Hippocampal formation (tissue), 2 donors: Measurements from ENCODE around the gene DYRK1B.
A peak's percentile ranks its signal among the peaks of the same experiment; 100 is the strongest.

Source experiments
- DNase-seq, 2 donors: peaks; one replicate each; lab custom pipeline; 2025; lab: John Stamatoyannopoulos, UW

Gene DYRK1B

DNA sequence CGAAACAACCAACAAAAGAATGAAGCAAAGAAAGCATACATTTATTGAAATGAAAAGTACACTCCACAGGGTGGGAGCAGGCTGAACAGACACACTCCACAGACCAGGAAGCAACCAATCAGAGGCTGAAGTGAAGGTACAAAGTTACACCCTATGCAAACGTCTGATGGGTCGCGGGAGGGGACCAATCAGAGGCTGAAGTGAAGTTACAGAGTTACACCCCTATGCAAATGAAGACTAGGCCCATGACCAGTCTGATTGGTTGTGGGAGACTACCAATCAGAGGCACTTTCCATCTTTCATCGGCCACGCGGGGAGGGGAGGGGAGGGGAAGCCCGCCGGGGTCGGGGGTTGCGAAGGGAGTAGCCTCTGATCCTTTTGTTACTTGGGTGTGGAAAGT lies 24.6 kb upstream of the DYRK1B start:
- no peak for DNase-seq

DNA sequence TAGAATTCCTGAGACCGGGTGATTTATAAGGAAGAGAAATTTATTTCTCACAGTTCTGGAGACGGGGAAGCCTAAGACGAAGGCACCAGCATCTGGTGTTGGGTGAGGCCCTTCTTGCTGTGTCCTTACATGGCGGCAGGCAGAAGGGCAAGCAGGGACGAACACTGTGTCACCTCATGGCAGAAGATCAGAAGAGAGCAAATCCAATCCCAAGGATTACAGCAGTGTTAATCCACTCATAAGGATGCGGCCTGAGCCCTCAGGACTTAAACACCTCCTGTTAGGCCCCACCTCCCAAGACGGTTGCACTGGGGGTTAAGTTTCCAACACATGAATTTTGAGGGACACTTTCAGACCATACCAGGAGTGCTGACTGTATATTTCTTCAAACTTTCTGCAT lies 18.9 kb upstream of the DYRK1B start:
- no peak for DNase-seq

DNA sequence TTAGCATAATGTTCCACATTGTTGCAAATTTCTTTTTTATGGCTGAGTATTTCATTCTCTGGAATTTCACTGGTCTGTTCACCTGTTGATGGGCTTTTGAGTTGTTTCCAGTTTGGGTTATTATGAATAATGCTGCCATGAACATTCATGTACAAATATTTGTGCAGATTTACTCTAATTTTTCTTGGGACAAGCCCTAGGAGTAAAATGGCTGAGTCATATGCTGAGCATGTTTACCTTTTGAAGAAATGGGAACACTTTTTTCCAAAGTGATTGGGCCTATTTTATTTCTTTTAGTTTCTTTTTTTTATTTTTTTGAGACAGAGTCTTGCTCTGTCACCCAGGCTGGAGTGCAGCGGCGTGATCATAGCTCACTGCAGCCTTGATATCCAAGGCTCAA lies 16.9 kb upstream of the DYRK1B start:
- no peak for DNase-seq

DNA sequence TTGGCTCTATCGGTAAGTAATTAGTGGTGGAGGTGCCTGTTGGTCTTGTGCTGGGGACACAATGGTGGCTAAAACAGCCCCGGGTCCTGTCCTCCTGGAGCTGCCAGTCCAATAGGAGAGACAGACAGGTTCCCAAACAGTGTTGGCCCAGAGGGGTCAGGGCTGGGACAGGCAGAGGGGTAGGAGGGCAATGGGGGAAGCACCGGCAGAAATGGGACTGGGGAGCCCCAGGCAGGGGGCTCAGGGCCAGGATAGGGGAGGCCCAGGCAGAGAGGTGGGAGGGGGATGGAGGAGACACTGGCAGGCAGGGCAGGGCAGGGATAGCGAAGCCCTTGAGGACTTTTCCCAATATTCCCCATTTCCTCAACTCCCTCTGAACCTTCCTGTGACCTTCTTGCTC lies 14.4 kb upstream of the DYRK1B start:
- no peak for DNase-seq

DNA sequence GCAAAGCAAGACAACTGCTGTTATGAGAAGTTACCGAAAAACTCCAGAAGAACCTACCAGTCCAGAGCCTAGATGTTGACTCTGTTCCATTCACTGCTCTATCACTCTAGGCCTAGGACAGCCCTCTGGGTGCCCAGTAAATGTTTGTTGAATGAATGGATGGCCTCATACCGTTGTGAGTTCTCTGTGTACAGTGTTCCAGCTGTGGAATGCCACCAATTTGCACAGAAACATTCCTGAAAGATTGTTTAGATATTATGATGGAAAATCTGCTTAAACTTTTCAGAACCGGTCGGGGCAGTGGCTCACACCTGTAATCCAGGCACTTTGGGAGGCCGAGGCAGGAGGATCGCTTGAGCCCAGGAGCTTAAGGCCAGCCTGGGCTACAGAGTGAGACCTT lies 13.6 kb upstream of the DYRK1B start:
- DNase-seq = no peak

DNA sequence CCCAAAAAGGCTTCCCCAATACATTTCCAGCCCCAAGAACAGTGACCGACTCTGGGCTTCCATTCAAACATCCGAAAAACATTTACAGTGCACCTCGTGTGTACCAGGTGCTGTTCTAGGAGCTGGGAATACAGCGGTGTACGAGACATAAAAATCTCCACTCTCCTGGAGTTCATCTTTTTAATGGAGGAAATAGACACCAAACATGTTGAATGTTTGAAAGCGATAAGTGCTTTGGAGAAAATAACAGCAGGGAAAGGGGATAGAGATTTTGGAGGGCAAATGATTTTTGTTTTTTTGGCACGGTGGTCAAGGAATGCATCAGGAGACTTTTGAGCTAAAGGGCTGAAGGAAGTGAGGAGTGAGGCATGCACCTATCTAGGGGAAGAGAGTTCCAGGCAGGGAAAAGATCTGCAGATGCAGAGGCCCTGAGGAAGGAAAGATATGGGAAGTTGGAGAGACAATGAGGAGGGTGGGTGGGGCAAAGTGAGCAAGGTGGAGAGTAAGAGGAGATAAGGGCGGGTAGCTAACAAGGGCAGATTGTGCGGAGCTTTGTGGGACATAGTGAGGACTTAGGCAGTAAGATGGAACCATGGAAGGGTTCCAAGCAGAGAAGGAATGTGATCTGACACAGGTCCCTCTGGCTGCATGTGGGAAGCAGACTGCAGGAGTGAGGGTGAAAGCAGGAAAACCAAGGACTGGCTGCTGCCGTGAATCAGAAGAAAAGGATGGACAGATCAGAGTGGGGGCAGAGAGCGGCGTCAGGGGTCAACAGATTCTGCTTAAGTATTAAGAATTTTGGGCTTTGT lies 12.9 kb upstream of the DYRK1B start:
- no peak for DNase-seq

DNA sequence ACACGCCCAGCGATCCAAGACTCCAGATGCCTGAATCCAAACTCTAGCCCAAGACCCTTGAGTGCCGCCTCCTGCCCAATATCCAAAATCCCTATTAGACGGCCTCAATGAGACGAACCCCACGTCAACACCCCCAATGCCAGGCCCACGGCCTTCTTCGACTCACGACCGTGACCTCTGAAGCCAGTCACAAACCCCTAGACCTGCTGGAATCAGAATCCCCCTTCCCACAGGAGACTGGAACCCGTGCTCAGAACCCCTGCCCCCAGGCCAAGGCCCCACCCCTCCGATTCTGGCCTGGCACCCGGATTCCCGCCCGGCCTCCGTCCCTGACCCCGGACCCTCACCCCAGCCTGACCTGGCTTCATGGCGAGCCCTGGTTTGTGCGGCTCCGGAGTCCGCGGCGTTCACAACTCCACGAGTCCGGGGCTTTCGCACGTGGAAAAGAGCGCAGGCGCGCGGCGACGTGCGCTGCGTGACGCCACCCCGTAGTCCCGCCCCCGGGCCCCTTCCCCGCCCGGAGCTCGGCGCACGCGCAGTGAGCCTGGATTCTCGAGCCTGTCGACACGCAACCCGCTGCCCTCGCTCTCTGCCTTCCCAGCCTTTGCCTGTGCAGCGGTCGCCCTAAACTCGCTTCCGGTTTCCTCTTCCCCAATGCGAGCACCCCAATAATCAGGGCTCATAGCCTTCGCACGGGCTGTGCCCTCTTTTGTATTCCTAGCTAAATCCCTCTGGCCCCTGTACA lies 12.1 kb upstream of the DYRK1B start, which contains the start of gene FBL:
Gene FBL, minus strand, starts transcription at position 447 of the 745 bp plus-strand sequence. Its CDS starts 79 bp downstream, at position 368.
- peak; percentile 89 to 90 for DNase-seq

DNA sequence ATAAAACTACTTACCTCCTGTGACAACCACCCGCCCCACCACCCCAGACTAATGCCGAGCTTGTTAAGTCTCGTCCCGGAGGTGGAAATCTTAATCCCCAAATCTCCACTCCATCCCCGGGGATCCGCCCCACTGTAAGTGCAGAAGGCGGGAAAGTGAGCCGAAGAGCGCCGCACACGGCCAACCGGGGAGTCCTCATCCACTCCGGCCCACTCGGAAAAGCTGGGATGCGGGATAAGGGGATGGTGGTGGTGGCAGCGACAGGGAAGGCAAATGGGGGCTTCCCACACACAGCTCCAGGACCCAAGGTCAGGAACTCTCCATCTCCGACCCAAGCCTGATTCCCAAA lies 11.6 kb upstream of the DYRK1B start:
- DNase-seq = no peak

DNA sequence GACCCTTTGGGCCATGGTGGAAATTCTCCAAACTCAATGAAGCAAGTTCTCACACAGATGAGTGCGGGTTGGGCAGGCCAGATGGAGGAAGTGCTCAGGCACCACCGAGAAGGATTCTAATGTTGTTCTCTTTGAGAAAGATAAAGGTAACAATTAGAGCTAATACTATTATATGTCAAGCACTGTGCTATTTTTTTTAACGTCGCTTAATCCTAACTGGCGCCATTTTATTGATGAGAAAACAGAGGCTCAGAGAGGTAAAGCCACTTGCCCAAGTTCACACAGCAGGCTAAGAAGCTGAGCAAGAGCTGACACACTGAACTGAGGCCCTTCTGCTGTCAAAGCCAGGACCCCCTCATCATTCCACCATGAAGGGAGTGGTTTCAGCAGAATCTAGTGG lies 11.2 kb upstream of the DYRK1B start:
- no peak for DNase-seq

DNA sequence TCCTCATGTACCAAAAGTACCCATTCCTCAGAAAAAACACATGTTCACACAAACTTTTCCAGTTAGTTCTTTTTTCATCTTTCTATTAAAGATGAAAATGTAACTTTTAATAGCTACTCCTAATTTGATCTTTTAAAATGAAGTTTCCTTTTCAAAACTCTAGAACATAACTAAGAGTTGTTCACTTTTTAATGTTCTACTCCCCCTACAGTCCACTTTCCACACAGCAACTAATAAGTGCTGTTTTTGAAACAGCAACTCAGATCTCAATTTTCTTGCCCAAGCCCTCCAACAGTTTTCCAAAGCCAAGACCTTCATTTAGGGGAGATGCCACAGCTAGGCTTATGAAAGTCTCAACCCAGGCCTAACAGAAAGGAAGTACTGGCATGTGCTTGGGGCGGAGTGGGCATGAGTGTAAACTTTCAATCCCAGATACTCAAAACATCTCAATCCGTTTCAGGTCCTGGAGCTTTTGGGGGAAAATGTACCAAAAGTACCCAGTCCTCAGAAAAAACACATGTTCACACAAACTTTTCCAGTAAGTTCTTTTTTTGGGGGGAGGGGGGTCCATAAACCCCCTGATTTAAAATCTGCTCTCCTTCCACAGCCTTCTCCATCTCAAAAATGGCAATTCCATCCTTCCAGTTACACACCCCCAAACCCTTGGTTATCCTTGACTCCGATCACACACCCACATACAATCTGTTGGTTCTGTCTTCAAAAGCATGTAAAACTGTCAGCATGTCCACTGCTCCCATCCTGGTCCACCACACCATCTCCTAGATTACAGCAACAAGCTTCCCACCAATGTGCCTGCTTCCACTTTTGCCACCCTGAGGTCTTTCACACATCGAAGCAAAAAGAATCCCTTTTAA lies 10.2 kb upstream of the DYRK1B start:
- peak in 1 of 2 donors; percentile 19 for DNase-seq

DNA sequence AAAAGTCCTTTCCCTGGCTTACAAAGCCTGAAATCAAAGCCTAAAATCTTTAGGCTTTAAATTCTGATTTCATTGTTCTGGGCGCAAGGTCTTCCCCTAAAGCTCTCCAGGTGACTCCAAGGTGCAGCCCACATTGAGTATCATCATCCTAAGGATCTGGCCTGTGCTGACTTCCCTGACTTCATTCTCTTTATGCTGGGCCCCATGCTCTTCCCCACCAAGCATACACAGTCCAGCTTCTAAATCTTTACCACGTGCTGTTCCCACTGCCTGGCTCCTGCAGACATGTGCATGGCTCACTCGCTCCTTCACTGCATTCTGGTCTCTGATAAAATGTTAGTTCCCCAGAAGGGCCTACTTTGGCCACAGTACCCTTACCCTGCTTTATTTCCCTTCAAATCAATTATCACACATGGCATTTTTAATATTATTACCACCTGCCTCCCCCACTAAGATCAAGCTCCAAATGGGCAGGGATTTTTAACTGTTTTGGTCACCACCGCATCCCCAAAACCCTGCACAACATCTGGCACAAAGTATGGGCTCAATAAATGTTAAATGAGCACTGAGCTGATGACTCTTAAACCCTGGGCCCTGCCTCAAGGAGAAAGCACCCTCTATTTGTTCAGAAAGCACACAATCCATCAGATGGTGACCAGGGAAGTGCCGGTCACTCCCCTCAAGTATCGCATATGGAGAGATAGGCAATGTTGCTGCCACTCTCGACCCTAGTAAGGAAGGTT lies 8.9 kb upstream of the DYRK1B start:
- DNase-seq = no peak

DNA sequence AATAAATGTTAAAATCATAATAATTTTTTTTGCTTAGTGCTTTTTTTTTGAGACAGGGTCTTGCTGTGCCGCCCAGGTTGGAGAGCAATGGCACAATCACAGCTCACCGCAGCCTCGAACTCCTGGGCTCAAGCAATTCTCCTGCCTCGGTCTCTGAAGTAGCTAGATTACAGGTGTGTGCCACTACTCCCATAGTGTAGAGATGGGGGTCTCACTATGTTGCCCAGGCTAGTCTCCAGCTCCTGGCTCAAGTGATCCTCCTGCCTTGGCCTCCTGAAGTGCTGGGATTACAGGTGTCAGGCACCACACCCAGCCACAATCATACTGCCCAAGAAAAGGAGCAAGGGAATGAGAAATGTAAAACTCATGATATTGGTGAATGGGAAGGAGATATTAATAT lies 7.1 kb upstream of the DYRK1B start:
- DNase-seq = no peak

DNA sequence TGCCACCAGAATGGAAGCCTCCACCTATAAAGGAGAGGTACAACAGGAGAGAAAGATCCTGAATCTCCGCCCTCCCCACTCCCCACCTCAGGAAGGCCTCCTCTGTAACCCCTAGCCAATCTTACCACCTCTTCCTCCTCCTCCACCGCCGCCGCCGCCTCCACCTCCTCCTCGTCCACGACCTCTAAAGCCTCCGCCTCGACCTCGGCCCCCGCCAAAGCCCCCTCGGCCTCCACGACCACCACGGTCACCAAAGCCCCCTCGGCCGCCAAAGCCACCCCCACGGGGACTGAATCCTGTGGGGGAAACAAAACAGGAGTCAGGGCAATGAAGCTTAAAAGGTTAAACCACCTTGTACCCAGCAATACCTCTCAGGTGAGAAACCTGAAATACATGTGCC lies 6.5 kb upstream of the DYRK1B start:
- DNase-seq = no peak

DNA sequence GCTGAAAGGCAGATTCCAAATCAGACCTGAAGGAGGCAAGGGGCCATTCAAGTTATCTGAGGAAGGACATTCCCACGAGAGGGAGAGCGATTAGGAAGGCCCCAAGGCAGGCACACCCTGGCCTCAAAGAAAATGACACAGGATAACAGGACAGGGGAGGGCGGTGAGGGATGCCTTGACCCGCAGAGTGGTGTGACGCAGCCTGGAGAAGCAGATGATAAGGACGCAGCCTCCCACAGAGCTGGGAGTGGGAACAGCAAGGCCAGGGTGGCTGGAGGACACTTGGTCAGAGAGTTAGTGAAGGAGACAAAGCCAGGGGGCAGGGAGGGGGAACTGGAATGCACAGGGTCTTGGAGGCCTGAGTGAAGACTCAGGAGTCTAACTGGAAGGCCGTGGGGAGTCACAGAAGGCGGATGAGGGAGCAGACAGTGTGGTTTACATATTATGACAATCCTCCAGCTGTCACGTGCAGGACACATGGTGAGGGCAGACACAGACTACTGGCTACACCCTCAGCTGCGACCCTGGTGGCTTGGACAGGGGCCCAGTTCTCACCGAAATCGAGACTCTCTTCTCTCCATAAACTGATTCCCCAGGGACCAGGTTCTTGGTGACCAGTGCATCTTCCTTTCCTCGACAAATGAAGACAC lies 5.8 kb upstream of the DYRK1B start:
- DNase-seq = no peak

DNA sequence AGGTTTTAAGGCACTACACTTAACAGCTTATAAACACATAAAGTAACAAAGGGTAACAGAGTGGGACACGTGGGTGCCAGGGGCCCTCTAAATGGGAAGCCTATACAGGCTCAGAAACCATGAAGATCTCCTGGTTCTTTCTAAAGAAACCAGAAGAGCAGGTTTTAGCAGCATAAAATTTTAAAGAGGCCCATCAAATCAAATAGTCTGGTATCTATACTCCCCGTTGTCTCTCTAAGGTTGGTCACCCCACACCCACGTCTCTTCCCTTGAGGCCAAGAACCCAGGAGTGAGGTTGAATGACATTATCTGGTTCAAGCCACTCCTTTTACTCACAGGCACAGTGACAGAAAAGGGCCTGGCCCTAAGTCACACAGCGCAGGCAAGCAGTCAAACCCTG lies 4.6 kb upstream of the DYRK1B start:
- no peak for DNase-seq

DNA sequence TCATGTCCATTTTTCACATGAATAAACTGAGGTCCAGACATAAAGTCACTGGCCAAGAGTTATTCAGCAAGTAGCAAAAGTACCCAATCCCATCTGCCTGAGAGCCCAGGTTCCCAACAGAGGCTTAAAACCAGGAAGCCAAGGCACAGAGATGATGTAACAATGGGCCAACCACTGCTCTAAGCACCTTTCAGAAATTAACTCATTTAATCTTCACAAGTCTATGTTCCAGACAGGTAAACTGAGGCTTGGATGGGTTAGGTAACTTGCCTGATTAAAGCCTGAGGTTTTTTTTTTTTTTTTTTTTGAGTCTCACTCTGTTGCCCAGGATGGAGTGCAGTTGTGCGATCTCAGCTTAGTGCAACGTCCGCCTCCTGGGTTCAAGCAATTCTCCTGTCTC lies 4.0 kb upstream of the DYRK1B start:
- no peak for DNase-seq

DNA sequence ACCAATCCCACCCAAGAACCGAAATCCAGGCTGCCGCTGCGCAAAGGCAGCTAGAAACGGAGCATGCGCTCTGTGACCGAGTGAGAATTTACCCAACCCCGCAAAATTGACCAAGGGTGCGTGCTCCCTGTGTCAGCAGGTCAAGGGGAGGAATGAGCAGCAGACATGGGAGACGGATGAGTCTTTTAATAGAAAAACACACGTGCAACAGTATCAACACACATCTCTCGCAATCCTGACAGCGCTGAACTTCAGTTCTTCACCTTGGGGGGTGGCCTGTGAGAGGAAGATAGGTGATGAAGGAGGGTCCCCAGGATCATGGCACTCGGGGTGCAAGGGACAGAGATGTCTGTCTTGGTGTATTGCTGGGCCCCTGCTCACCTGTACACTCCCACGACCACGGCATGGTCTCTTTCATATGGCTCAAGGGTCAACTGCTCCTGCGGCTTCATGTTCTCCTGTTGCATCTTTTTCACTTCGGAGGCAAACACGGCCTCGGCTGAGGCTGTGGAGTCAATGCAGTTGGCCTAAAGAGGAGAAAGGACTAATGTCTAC lies 402 bp upstream of the DYRK1B start:
- no peak for DNase-seq

DNA sequence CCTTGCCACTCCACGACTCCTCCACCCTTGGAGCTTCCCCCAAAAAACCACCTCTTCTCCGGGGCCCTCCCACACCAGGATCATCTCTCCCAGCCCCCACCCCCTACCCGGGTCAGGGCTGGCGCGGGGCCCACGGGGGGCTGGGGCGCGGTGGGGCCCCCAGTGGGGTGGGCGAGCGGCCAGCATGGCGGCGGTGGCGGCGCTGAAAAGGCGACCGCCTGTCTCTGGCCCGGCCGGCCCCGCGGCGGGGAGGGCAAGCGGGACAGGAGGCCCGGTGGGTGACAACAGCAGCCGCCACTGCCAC lies 850 bp downstream of the DYRK1B start:
- no peak for DNase-seq

DNA sequence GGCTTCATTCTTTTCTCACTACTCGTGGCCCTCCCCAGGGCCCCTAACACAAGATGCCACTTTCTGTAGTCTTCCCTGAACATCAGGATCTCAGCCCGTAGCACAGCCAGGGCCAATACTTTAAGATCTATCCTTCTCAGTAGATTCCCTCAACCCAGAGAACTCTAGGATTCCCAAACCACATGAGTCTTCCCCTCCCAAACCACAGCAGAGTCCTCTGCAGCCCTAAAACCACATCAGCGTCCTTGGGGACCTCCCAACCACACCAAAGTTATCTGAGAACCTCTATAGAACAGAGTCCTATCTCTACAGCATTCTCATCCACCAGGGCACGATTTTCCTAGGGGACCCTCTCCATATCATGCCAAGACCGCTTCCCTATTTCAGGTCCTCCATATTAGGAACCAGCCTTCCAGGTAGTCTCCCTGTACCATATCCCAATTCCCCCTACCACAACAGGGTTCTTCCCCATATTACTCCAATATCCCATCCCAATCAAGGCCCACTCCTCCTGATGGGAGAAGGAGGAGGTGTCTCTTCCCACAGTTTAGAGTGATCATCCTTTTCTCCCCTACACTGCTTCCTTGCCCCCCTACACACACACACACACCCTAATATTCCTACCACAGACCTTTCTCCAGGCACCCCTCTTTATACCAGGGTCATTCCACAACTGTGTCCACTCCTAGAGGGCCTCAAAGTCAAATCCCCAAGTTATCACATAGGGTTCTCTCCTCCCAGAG lies 1.4 kb downstream of the DYRK1B start:
- no peak for DNase-seq

DNA sequence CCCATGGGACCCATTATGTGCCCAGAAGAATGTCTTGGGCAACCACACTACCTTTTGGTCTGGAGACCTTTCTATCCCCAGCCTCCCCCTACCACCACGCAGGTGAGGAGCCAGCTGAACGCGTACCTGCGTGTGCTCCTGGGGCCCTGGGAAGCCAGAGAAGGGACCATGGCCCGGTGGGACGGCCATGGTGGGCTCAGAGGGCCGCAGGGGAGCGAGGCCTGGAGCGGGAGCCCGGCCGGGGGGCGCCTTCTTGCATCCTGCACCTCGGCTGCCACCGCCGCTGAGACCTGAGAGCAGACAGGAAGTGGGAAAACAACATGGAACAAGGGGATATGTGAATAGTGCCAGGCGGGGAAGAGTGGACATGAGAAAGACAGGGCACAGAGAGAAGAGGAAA lies 2.3 kb downstream of the DYRK1B start:
- DNase-seq = no peak
